ENCODE measurements around the gene DIP2B.
A peak's percentile ranks its signal among the peaks of the same experiment; 100 is the strongest.

Gene DIP2B

GRCh38 chr12:50772877-50773276 is 268.1 kb downstream of the DIP2B start:
- DNase-seq (ENCODE audit: low spot score) = no peak

GRCh38 chr12:50775251-50775650 is 270.5 kb downstream of the DIP2B start:
- DNase-seq (ENCODE audit: low spot score) = no peak

DNA sequence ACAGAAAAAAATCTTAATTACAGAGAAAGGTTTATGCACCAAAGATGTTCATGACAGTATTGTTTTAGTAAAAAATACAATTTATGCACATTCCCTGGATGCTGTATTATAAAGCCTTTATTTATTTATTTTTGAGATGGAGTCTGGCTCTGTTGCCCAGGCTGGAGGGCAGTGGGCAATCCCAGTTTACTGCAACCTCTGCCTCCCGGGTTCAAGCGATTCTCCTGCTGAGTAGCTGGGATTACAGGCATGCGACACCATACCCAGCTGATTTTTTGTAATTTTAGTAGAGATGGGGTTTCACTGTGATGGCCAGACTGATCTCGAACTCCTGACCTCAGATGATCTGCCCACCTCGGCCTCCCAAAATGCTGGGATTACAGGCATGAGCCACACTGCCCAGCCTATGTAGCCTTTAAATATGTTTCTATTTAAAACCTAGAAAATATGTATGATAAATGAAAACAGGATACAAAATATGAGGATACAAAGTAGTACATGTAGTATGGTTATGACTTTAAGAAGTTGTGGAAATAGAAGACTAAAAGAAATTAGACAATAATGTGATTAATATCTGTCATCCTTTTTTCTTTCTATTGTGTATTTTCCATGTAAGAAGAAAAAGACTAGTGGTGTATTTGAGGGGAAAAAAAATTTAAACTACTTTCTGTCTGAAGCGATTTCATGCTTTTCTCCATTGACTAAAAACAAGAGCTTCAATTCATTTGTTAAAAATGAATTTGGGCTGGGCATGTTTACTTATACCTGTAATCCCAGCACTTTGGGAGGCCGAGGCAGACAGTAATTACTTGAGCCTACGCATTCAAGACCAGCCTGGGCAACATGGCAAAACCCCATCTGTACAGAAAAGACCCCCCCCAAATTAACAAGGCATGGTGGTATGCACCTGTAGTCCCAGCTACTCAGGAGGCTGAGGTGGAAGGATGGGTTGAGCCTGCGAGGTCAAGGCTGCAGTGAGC is 272.3 kb downstream of the DIP2B start:
- DNase-seq (ENCODE audit: low spot score) = no peak

GRCh38 chr12:50778663-50779590 is 274.1 kb downstream of the DIP2B start:
- DNase-seq (ENCODE audit: low spot score) = no peak

DNA sequence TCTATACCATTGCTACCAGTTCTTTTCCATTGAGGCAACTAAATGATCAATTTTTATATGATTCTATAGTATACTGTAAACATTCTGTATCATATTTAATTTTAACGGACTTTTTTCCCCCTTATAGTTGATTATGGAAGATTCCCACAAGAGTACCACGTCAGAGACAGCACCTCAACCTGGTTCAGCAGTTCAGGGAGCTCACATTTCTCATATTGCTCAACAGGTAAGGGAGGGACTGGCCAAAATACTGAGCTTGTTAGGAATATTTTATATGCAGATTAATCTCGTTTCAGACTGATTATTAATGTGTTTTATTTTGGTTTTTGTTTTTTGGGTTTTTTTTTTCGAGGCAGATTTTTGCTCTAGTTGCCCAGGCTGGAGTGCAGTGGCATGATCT is 275.2 kb downstream of the DIP2B start:
- no peak for DNase-seq (ENCODE audit: low spot score)

GRCh38 chr12:50784501-50784900 is 279.7 kb downstream of the DIP2B start:
- DNase-seq (ENCODE audit: low spot score) = no peak

GRCh38 chr12:50785406-50786001 is 280.7 kb downstream of the DIP2B start:
- no peak for DNase-seq (ENCODE audit: low spot score)

DNA sequence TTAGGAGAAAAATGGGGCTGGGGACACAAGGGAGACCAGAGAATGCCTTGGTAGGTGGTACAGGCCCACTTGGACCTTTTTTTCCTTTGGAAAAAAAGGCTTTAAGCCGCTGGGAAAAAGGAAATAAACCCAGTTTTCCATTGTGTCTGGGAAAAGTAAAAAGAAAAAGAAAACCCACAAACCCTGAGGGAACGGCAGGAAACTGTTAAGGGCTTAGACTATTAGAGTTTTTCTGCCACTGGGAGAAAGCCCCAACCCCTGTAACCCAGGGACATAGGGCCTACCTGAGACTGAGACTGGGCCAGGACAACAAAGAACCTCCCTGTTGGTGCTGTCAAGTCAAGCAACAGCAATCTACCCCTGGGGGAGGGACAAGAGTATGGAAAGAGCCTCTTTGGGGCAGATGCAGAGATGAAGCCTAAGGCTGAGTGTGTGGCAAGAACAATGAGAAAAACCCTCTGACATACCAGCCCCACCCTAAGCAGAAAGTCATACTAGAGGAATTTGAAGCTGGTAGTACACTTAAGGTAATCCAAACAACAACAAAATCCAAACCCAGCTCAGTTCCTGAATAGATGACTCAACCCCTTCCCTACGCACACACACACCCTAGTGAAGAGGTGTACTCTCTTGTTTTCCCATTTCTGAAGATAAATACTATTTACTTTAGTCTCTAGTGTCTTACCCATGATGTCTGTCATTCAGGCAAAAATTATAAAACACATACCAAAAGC is 281.9 kb downstream of the DIP2B start:
- peak; percentile 62 for DNase-seq (ENCODE audit: low spot score)

- DNase-seq (ENCODE audit: low spot score) = no peak
These were observed 282.8 kb downstream of the DIP2B start for GRCh38 chr12:50787618-50788017.

DNA sequence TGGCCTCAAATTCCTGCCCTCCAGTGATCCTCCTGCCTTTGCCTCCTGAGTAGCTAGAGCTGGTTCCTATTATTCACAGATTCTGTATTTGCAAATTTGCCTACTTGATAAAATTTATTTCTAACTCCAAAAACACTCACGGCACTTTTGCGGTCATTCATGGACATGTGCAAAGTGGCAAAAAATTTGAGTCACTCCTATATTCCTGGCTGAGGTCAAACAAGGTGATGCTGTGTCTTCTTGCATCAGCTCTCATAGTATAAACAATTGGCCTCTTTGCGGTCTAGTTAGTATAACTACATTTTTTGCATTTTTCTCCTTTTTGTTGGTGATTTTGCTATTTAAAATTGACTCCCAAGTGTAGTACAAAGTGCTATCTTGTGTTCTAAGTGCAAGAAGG is 283.8 kb downstream of the DIP2B start:
- DNase-seq (ENCODE audit: low spot score) = peak; percentile 64

DNA sequence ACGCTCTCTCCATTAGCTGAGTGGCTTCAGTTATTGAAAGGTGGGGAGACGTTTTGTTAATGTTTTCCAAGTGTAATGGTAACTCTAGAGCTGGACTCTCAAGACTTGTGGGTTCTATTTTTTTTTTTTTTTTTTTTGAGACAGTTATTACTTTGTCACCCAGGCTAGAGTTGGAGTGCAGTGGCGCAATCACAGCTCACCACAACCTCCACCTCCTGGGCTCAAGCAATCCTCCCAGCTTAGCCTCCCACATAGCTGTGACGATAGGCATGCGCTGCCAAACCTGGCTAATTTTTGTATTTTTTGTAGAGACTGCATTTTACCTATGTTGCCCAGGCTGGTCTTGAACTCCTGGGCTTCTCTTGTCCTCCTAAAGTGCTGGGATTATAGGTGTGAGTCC is 285.3 kb downstream of the DIP2B start:
- no peak for DNase-seq (ENCODE audit: low spot score)
